A204.1 (cell line): ENCODE results near the gene VTA1.
"Not testable (repeated sequence)": the region's sequence is repeated elsewhere in the genome, so short reads cannot be mapped to it uniquely, and the experiment has no call there.

Experiments used
- FAIRE-seq: peaks from 2 replicates; lab custom pipeline; 2012; peaks lifted over from hg19 to GRCh38; lab: Jason Lieb, UNC

Gene VTA1

GRCh38 chr6:142172758-142173157, 25.7 kb downstream of the VTA1 start:
- FAIRE-seq: no peak

DNA sequence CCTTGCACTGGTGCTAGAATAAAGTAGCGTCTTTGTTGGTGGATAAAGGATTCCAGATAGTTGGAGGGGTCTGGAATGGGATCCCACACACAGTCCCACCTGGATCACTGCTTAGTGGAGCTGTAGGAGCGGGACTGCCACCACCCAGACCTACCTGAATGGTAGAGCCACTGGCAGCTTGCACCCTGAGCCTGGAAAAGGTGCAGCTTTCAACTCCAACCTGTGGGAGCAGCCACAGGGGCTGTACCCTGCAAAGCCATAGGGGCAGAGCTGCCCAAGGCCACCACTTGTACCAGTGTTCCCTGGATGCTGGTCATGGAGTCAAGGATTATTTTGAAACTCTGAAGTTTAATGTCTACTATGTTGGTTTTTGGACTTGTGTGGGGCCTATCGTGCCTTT, 26.9 kb downstream of the VTA1 start:
- no peak for FAIRE-seq

DNA sequence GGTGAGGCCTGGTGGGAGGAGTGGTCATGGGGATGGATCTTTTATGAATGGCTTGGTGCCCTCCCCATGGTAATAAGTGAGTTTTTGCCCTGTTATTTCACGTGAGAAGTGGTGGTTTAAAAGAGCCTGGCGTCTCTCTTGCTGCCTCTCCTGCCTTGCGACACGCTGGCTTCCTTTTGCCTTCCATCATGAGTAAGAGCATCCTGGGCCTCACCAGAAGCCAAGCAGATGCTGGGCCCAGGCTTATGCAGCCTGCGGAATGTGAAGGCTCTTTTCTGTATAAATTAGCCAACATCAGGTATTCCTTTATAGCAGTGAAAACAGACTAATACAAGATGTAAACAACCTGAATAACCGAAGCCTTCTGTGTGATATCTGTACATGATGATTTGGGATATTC, 27.6 kb downstream of the VTA1 start:
- FAIRE-seq: no peak

- no peak for FAIRE-seq
These were observed 31.1 kb downstream of the VTA1 start for GRCh38 chr6:142178129-142178528.

GRCh38 chr6:142182004-142182403, 34.9 kb downstream of the VTA1 start:
- no peak for FAIRE-seq

GRCh38 chr6:142183351-142183750, 36.3 kb downstream of the VTA1 start:
- no peak for FAIRE-seq

DNA sequence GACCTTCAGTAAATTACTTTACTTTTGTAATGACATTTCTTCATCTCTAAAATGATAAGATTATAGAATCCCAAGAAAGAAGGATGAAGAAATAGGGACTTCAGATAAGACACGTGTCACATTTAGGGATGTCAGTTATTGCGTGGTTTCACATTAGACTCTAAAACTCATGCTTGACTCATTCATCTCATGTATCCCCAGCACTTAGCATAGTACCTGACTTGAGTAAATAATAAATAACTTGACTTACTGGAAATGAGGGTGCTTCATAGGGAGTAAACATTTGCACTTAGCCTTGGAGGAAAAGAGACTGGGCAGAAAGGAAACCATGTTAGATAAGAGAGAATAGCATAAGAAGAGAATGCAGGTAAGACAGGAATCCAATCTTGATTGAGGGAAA, 37.2 kb downstream of the VTA1 start:
- no peak for FAIRE-seq

GRCh38 chr6:142185641-142186040, 38.6 kb downstream of the VTA1 start:
- FAIRE-seq: no peak

DNA sequence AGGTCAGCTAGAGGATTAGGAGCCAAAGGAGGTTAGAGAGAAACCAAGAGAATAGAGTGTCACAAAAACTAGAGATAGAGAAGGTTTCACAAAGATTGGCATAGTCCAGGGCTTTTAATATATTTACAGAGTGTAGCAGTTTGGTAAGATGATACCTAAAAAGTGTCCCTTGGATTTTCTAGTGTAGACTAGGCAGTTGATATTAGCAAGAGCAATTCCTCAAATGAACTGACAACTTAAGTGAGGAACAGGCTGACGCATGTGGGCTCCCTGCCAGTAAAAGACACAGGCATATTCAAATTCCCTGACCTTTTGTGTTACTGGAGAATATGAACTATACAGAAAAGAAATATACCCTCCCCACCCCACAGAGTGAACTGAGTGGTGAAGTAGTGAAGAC, 40.1 kb downstream of the VTA1 start:
- FAIRE-seq: no peak

GRCh38 chr6:142188341-142188740, 41.3 kb downstream of the VTA1 start:
- not testable (repeated sequence) for FAIRE-seq

GRCh38 chr6:142189057-142189456, 42.0 kb downstream of the VTA1 start:
- FAIRE-seq: no peak

DNA sequence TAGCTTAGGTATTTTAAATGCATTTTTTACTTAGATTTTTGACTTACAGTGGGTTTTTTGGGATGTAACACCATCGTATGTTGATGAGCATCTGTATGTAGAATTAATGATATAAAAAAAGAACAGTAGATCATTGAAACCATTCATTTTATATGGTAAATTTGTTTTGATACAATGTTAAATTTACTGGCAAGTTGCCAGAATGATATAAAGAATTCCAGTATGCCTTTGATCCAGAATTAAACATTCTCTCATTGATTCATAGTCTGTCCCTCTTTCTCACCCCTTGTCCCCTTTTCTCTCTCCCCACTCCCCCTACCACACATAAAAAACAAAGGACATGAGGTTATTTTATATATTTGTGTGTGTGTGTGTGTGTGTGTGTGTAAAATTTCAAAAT, 45.3 kb downstream of the VTA1 start:
- FAIRE-seq: no peak

DNA sequence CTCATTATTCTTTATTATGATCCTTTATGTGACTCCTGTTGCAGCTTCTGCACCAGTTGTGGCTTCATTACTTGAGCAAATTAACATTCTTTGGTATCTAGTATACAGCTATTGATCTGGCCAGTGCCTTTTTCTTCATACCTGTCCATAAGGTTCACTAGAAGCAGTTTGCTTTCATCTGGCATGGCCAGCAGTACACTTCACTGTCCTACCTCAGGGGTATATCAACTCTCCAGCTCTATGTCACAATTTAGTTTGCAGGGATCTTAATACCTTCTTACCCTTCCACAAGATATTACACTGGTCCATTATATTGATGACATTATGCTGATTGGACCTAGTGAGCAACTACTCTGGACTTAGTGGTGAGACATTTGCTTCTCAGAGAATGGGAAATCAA, 46.6 kb downstream of the VTA1 start:
- FAIRE-seq: no peak

DNA sequence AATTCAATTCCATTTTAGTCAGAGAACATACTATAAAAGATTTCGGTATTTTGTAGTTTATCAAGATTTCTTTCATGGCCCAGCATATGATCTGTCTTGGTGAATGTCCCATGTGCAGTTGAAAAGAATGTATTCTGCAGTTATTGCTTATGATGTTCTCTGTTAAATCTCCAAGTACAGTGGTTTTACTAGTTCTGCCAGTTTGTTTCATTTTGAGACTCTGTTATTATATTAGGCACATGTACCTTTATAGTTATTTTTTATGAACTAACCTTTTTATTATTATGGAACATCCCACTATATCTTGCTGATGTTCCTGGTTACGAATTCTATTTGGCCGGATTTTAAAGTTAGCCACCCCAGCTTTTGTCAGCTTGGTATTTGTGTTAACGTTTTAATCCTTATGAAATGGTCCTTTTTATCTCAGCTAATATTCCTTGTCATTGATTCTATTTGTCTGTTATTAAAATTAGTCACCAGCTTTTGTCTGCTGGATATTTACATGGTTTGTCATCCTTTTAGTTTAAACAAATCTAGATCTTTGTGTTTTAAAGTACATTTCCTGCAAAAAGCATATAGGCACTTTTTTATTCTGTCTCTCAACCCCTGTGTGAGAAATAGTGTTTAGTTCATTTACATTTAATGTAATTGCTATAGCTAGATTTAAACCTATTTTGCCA, 48.9 kb downstream of the VTA1 start:
- no peak for FAIRE-seq

GRCh38 chr6:142200846-142201628, 54.0 kb downstream of the VTA1 start:
- no peak for FAIRE-seq

- FAIRE-seq: peak; percentile 87
These were observed 60.3 kb downstream of the VTA1 start for GRCh38 chr6:142207265-142207877.

DNA sequence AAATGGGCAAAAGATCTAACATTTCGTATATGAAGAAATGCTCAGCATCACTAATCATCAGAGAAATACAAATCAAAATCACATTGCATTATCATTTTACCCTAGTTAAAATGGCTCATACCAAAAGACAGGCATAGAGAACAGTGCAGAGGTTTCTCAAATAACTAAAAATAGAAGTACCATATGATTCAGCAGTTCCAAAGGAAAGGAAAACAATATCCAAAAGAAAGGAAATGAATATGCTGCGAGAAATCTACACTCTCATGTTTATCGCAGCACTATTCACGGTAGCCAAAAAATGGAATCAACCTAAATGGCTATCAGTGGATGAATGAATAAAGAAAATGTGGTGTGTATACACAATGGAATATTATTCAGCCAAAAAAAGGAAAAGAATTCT, 63.5 kb downstream of the VTA1 start:
- no peak for FAIRE-seq

DNA sequence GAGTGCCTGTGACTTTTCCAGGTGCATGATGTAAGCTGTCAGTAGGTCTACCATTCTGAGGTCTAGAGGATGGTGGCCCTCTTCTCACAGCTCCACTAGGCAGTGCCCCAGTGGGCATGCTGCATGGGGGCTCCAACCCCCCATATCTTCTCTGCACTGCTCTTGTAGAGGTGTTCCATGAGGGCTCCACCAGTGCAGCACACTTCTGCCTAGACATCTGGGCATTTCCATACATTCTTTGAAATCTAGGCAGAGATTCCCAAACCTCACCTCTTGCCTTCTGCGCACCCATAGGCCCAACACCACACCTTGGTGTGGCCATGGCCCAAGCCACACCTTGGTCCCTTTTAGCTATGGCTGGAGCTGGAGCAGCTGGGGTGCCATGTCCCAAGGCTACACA, 66.3 kb downstream of the VTA1 start:
- FAIRE-seq: no peak

DNA sequence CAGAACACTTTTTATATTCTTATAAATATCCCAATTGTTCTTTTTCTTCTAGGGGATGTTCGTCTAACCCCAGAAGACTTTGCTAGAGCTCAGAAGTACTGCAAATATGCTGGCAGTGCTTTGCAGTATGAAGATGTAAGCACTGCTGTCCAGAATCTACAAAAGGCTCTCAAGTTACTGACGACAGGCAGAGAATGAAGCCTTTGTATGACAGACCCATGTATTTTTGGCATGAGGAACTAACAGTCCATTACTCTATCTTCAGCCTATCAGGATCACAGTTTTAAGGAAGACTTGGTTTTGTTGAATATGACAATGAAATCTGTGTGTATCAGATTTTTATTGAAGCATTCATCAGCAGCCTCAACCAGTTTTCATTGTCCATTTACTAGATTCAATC, 71.4 kb downstream of the VTA1 start:
- no peak for FAIRE-seq

DNA sequence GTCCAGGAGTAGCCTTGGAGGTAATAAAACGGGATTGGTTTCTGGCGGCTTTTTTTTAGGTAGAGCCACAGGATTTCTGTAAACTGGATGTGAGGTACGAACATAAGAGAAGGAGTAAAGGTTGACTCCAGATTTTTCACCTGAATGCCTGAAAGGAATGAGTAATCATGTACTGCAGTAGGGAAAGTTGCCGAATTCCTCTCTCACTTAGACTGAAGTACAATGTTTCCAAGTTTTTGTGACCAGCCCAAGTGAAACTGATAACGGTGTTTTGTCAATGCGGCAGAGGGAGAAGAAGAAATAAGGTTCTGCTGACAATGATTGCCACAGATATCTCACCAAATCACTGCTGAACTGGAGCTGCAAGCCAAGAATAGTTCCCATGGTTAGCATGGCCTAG, 75.0 kb downstream of the VTA1 start:
- no peak for FAIRE-seq

DNA sequence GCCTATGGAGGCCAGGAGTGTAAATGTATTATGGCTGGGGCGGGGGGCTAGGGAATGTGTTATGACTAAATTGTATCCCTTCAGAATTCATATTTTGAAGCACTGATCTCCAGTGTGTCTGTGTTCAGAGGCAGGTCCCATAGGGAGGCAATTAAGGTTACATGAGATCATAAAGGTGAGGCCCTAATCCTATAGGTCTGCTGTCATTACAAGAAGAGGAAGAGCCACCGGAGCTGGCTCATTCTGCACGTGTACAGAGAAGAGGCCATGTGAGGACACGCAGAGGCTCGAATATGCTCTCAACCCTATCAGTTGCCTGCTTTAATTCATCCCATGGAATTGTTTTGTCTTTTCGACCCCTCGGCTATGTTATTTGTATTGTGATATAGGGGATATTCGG, 76.9 kb downstream of the VTA1 start:
- FAIRE-seq: no peak

- FAIRE-seq: no peak
These were observed 78.1 kb downstream of the VTA1 start for GRCh38 chr6:142225115-142225514.

- no peak for FAIRE-seq
These were observed 78.5 kb downstream of the VTA1 start for GRCh38 chr6:142225552-142225951.

- no peak for FAIRE-seq
These were observed 79.7 kb downstream of the VTA1 start for GRCh38 chr6:142226731-142227130.
